Breast epithelium (tissue), 4 donors: ENCODE results near the gene NAV2. TPM values are rescaled to one million over a fixed set of nuclear protein-coding genes. Genes with fewer than 3 reads are reported as not detected.

Source experiments
- DNase-seq, 2 donors: peaks; one replicate each; pipeline ENCODE4 v3.0.0-alpha.2; 2019; ENCODE audit warnings: low spot score in 2 of 2
- H3K27ac ChIP-seq, 2 donors: fragments of 200-600 bp; sonication (generic) in 1 of 2; one replicate each; pipeline ENCODE4 v1.5.1; 2016 to 2019; ENCODE audit warnings: mild to moderate bottlenecking in 1 of 2
- H3K27me3 ChIP-seq, 2 donors: fragments of 200-600 bp; sonication (generic) in 1 of 2; one replicate each; pipeline versions ENCODE4 v1.5.1 to v1.6.0; 2017 to 2019; ENCODE audit warnings: control low read depth in 1 of 2, mild to moderate bottlenecking in 1 of 2
- H3K36me3 ChIP-seq: fragments of 200-600 bp; one replicate; pipeline ENCODE4 v1.5.1; 2019
- H3K4me1 ChIP-seq, 2 donors: fragments of 200-600 bp; sonication (generic); one replicate each; pipeline ENCODE4 v1.5.1; 2016 to 2019; ENCODE audit warnings: control low read depth in 1 of 2
- H3K4me3 ChIP-seq, 3 donors: fragments of 200-600 bp; sonication (generic); 1 replicate in 2 of 3; 2 replicates in 1 of 3; pipeline ENCODE4 v1.5.1; 2016 to 2019; ENCODE audit warnings: mild to moderate bottlenecking in 3 of 3, moderate library complexity in 2 of 3
- H3K9me3 ChIP-seq, 2 donors: fragments of 200-600 bp; sonication (generic) in 1 of 2; one replicate each; pipeline ENCODE4 v1.5.1; 2016 to 2019; ENCODE audit warnings: control low read depth in 1 of 2
- POLR2A ChIP-seq: fragments of 450-650 bp; IDR thresholded peaks from one replicate; pipeline ENCODE4 v1.6.1; 2016; ENCODE audit warnings: antibody characterized with exemption, mild to moderate bottlenecking, moderate library complexity
- POLR2AphosphoS5 ChIP-seq, 3 donors: sonication (generic); formaldehyde crosslinking; IDR thresholded peaks; one replicate each; pipeline ENCODE4 v1.6.1; 2017; ENCODE audit warnings: antibody characterized with exemption in 3 of 3
- intact Hi-C: fragments of 100-400 bp; cut with DNase I; formaldehyde crosslinking; loops from one replicate; pipeline ENCODE4 v1.15.1; 2023; ENCODE audit warnings: low total_unique reads
- total RNA-seq, 3 donors: library from RNA; depleted of rRNA; stranded (reverse); fragments of >200 nt; gene quantifications; one replicate each; pipeline ENCODE4 v1.1.0, GENCODE V29; 2016
- TF ChIP-seq, protein P1 (sequence below), 3 donors: fragments of 450-650 bp; IDR thresholded peaks; one replicate each; pipeline ENCODE4 v1.5.1; 2016 to 2017; ENCODE audit warnings: antibody characterized with exemption in 3 of 3, mild to moderate bottlenecking in 3 of 3, moderate library complexity in 3 of 3

The NAV2 gene
- total RNA-seq, 3 donors from 2014 or later = 28.2 to 61.8 (median 31.4) TPM

DNA sequence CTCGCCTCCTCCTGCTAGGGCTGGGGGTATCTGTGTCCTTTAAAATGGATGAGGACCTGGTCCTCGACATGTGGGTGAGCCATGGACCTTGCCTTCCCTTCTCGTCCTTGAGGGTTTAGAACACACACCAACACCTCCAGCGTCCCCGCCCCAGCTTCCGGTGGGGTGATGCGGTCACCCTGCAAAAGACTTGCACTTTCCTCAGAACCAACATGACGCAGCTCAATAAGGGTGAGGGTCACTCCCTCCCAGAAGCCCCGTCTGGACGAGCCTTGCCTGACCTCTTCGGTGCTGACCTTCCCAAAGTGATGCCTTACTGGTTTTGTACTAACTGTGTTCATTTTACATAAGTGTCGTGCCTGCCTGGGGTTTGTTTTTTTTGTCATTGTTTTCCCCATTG lies 406.7 kb downstream of the NAV2 start:
- intact Hi-C loops = no loop called here
- TF ChIP-seq POLR2A = no peak
- TF ChIP-seq, protein P1, sequence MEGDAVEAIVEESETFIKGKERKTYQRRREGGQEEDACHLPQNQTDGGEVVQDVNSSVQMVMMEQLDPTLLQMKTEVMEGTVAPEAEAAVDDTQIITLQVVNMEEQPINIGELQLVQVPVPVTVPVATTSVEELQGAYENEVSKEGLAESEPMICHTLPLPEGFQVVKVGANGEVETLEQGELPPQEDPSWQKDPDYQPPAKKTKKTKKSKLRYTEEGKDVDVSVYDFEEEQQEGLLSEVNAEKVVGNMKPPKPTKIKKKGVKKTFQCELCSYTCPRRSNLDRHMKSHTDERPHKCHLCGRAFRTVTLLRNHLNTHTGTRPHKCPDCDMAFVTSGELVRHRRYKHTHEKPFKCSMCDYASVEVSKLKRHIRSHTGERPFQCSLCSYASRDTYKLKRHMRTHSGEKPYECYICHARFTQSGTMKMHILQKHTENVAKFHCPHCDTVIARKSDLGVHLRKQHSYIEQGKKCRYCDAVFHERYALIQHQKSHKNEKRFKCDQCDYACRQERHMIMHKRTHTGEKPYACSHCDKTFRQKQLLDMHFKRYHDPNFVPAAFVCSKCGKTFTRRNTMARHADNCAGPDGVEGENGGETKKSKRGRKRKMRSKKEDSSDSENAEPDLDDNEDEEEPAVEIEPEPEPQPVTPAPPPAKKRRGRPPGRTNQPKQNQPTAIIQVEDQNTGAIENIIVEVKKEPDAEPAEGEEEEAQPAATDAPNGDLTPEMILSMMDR (IDR thresholded peaks at IDR 0.05) = no peak
- TF ChIP-seq POLR2AphosphoS5 (IDR thresholded peaks at IDR 0.05) = no peak
- H3K4me1 ChIP-seq = no peaks in the 10 kb centered on the region
- DNase-seq = no peak
- H3K4me3 ChIP-seq = no peak overlapping the region
- no peaks in the 10 kb centered on the region for H3K27me3 ChIP-seq
- no peaks in the 10 kb centered on the region for H3K36me3 ChIP-seq
- no peak overlapping the region for H3K27ac ChIP-seq
- H3K9me3 ChIP-seq = no peaks in the 10 kb centered on the region

DNA sequence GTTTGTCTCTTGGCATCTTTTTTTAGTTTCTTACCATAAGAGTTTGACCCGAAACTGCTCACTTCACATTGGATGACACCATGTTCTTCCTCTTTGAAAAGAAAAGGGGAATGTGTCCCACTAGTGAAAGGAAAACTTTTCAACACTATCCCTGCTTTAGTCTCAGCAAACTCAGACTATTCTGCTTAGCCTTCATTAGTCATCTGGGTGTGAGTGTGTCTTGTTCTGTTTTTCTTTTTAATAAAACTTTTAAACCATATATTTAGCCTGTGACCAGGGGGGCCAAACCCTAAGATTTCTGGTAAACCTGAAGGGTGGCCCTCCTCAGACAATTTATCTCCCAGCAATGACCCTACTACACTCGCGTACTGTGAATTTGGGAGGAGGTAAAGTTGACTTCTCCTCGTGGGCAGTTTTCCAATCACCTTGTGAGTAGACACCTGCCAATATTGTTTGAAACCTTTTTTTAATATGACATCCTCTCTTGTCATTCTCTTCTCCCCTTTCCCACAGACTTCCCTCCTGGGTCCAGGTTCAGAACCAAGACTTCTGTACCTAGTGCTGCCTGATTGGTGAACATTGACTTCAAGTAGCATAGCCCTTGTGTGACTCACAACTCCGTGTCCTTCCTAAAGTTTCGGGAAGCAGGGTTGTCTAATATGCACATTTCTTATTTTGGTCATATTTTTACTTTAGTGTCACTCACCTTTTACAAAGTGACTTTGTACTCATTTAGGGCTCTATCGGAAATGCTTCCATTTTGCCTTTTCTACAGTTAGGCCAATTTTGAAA lies 407.7 kb downstream of the NAV2 start:
- TF ChIP-seq, protein P1 (IDR thresholded peaks at IDR 0.05) = no peak
- TF ChIP-seq POLR2AphosphoS5 (IDR thresholded peaks at IDR 0.05) = no peak
- no peak for TF ChIP-seq POLR2A
- no peaks in the 10 kb centered on the region for H3K36me3 ChIP-seq
- no peaks in the 10 kb centered on the region for H3K27me3 ChIP-seq
- no peaks in the 10 kb centered on the region for H3K4me1 ChIP-seq
- no peak overlapping the region for H3K4me3 ChIP-seq
- DNase-seq = no peak
- H3K27ac ChIP-seq = no peak overlapping the region
- no peaks in the 10 kb centered on the region for H3K9me3 ChIP-seq
- intact Hi-C loops = no loop called here

DNA sequence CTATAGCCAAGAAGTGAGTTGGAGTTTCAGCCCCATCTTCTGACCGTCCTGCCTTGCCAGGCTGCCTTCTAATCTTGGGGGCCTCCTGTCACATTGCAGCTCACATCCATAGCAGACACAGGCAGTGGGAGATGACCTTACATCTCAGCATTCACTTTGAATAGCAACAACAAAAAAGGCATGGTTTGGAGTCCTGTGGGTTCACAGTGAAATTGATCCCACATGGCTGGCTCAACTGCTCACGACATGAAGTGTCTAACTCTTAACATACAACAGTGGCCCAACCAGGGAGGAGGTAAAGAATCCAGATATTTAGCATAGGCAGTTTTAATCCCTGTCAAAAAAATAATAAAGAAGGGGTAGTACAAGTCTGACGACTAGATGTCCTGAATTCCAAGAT lies 409.5 kb downstream of the NAV2 start:
- Histone ChIP-seq H3K27ac (no peak overlapping the region), H3K4me1 (no peaks in the 10 kb centered on the region), H3K27me3 (no peaks in the 10 kb centered on the region), H3K9me3 (no peaks in the 10 kb centered on the region), H3K4me3 (no peak overlapping the region), H3K36me3 (no peaks in the 10 kb centered on the region)
- TF ChIP-seq POLR2A (no peak), POLR2AphosphoS5 (IDR thresholded peaks at IDR 0.05) (no peak)
- TF ChIP-seq, protein P1 (IDR thresholded peaks at IDR 0.05) = no peak
- intact Hi-C loops = no loop called here
- no peak for DNase-seq

DNA sequence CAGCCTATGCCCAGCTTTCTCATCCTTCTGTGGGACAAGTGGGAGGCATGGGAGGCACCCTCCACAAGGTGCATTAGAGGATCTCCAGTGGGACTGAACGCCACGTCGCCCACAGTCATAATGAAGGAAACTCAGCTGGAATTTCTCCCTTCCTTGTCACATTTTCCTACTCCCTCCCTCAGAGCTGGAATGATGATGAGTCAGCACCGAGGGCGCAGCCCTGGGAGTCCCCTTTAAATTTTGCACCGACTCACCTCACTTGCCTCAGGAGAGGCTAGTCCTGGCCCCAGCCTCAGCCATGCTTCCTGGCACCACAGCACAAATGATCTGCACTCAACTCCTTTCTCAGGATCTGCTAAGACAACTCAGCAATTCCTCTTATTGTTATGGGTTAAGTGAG lies 413.3 kb downstream of the NAV2 start:
- H3K36me3 ChIP-seq = no peaks in the 10 kb centered on the region
- intact Hi-C loops = no loop called here
- no peak overlapping the region for H3K27ac ChIP-seq
- no peaks in the 10 kb centered on the region for H3K27me3 ChIP-seq
- no peak for DNase-seq
- H3K4me1 ChIP-seq = no peaks in the 10 kb centered on the region
- TF ChIP-seq POLR2AphosphoS5 (IDR thresholded peaks at IDR 0.05) (no peak), POLR2A (no peak)
- TF ChIP-seq, protein P1 (IDR thresholded peaks at IDR 0.05) = no peak
- no peak overlapping the region for H3K4me3 ChIP-seq
- no peaks in the 10 kb centered on the region for H3K9me3 ChIP-seq

DNA sequence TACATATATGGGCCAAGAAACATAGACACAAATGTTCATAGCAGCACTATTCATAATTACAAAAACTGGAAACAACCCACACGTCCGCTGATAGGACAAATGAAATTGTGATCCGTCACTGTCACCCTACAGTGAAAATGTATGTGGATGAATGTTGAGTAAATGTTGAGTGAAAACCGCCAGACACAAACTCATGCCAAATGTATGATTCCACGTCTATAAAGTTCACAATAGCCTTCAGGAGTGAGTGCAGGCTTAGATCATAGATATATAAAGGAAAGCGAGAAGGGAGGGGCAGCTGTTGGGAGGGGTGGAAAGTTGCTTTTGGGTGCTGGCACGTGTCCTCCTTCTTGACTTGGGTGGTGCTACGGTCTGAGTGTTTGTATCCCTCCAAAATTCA lies 414.1 kb downstream of the NAV2 start:
- Histone ChIP-seq H3K4me1 (no peaks in the 10 kb centered on the region), H3K27me3 (no peaks in the 10 kb centered on the region), H3K27ac (no peak overlapping the region), H3K4me3 (no peak overlapping the region), H3K9me3 (no peaks in the 10 kb centered on the region), H3K36me3 (no peaks in the 10 kb centered on the region)
- TF ChIP-seq POLR2A (no peak), POLR2AphosphoS5 (IDR thresholded peaks at IDR 0.05) (no peak)
- TF ChIP-seq, protein P1 (IDR thresholded peaks at IDR 0.05) = no peak
- intact Hi-C loops = no loop called here
- no peak for DNase-seq
